Suprapubic skin (tissue), 4 donors: Measurements from ENCODE around the gene LYPD1. TPM values are rescaled to one million over a fixed set of nuclear protein-coding genes. Genes with fewer than 3 reads are reported as not detected.

ENCODE experiments used
- DNase-seq, 2 donors: peaks; one replicate each; pipeline ENCODE4 v3.0.0-alpha.2; 2019; ENCODE audit warnings: low spot score in 2 of 2
- H3K27ac ChIP-seq: fragments of 200-600 bp; sonication (generic); one replicate; pipeline ENCODE4 v1.5.1; 2019
- H3K27me3 ChIP-seq: fragments of 200-600 bp; sonication (generic); one replicate; pipeline ENCODE4 v1.5.1; 2019
- H3K36me3 ChIP-seq: fragments of 200-600 bp; sonication (generic); one replicate; pipeline ENCODE4 v1.5.1; 2019
- H3K4me1 ChIP-seq: fragments of 200-600 bp; sonication (generic); one replicate; pipeline ENCODE4 v1.5.1; 2019
- H3K4me3 ChIP-seq: fragments of 200-600 bp; sonication (generic); one replicate; pipeline ENCODE4 v1.5.1; 2019; ENCODE audit warnings: mild to moderate bottlenecking
- H3K9me3 ChIP-seq: fragments of 200-600 bp; sonication (generic); one replicate; pipeline ENCODE4 v1.5.1; 2019
- CTCF ChIP-seq, 2 donors: fragments of 200-600 bp in 1 of 2; fragments of 450-650 bp in 1 of 2; sonication (generic) in 1 of 2; IDR thresholded peaks; one replicate each; pipeline ENCODE4 v1.5.1; 2016 to 2019; ENCODE audit warnings: antibody characterized with exemption in 2 of 2, mild to moderate bottlenecking in 1 of 2, moderate library complexity in 1 of 2
- EP300 ChIP-seq: sonication (generic); formaldehyde crosslinking; IDR thresholded peaks from one replicate; pipeline ENCODE4 v1.6.1; 2017; ENCODE audit warnings: antibody characterized with exemption
- POLR2A ChIP-seq, 2 donors: fragments of 450-650 bp; IDR thresholded peaks; one replicate each; pipeline ENCODE4 v1.6.1; 2017; ENCODE audit warnings: antibody characterized with exemption in 2 of 2, mild to moderate bottlenecking in 2 of 2, moderate library complexity in 2 of 2
- POLR2AphosphoS5 ChIP-seq, 3 donors: sonication (generic); formaldehyde crosslinking; IDR thresholded peaks; one replicate each; pipeline ENCODE4 v1.6.1; 2017; ENCODE audit warnings: antibody characterized with exemption in 3 of 3
- WGBS: methylation state at CpG from one replicate; pipeline ENCODE4 v1.1.5; 2018; 5-methylcytosine and 5-hydroxymethylcytosine counted together
- total RNA-seq, 4 donors: library from RNA; depleted of rRNA; stranded (reverse); fragments of >200 nt; gene quantifications; one replicate each; pipeline ENCODE4 v1.1.0, GENCODE V29; 2016

Gene LYPD1
- total RNA-seq, 4 donors from 2014 or later: 0.34 TPM; not detected in 3

DNA sequence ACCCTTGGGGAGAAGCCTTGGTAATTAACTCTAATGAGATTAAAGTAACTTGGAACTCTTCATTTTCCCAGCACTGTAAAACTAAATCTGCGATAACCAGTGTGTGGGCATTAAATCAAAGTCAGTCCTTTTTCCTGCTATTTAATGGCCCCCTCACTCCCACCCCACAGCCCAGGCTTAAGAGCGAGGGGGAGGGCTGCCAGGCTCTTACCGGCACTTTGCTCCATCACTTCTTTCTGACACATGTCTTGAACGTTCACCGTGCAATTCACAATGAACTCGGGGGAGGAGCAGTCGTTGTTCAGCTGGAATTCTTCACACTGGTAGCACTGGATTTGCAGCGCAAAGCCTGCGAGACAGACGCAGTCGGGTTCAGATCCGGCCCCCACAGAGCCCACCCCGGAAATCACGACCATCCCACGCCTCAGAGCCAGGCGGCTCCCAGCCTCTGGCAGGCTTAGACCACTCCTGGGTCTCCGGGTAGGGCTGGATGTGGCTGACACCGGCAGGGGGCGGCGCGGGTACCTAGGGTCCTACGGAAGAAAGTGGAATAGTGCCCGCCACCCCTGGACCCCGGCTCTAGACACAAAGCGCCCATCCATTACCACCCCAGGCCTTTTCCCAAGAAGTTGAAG is 1.7 kb downstream of the LYPD1 start:
- Histone ChIP-seq H3K4me3 (peak overlapping the region; percentile 48), H3K36me3 (no peaks in the 10 kb centered on the region), H3K27ac (no peak overlapping the region), H3K27me3 (peaks cover 43% of the 10 kb centered on the region), H3K9me3 (no peaks in the 10 kb centered on the region), H3K4me1 (peaks cover 33% of the 10 kb centered on the region)
- DNase-seq: no peak
- TF ChIP-seq POLR2AphosphoS5 (IDR thresholded peaks at IDR 0.05) (no peak), CTCF (IDR thresholded peaks at IDR 0.05) (no peak), POLR2A (IDR thresholded peaks at IDR 0.05) (no peak), EP300 (no peak)
- 13% methylated on average over 14 of the region's 25 CpGs for WGBS

- TF ChIP-seq POLR2A (IDR thresholded peaks at IDR 0.05) (no peak), EP300 (no peak), CTCF (IDR thresholded peaks at IDR 0.05) (no peak), POLR2AphosphoS5 (IDR thresholded peaks at IDR 0.05) (no peak)
- Histone ChIP-seq H3K27me3 (peaks cover 43% of the 10 kb centered on the region), H3K4me3 (no peak overlapping the region), H3K36me3 (no peaks in the 10 kb centered on the region), H3K27ac (no peak overlapping the region), H3K9me3 (no peaks in the 10 kb centered on the region), H3K4me1 (peaks cover 33% of the 10 kb centered on the region)
- 36% methylated on average over 1 of the region's 1 CpG for WGBS
- DNase-seq: no peak
Observed at GRCh38 chr2:132667706-132668105, 2.3 kb downstream of the LYPD1 start.

- TF ChIP-seq EP300 (no peak), POLR2A (IDR thresholded peaks at IDR 0.05) (no peak), CTCF (IDR thresholded peaks at IDR 0.05) (no peak), POLR2AphosphoS5 (IDR thresholded peaks at IDR 0.05) (no peak)
- 83% methylated on average over 4 of the region's 4 CpGs for WGBS
- peaks cover 34% of the 10 kb centered on the region for H3K27me3 ChIP-seq
- peaks cover 23% of the 10 kb centered on the region for H3K4me1 ChIP-seq
- no peaks in the 10 kb centered on the region for H3K9me3 ChIP-seq
- no peak overlapping the region for H3K27ac ChIP-seq
- no peak overlapping the region for H3K4me3 ChIP-seq
- DNase-seq: no peak
- no peaks in the 10 kb centered on the region for H3K36me3 ChIP-seq
Observed at GRCh38 chr2:132665401-132666140, 4.4 kb downstream of the LYPD1 start.

- no peak overlapping the region for H3K27ac ChIP-seq
- no peaks in the 10 kb centered on the region for H3K9me3 ChIP-seq
- TF ChIP-seq POLR2A (IDR thresholded peaks at IDR 0.05) (no peak), EP300 (no peak), CTCF (IDR thresholded peaks at IDR 0.05) (no peak), POLR2AphosphoS5 (IDR thresholded peaks at IDR 0.05) (no peak)
- H3K4me1 ChIP-seq: peaks cover 8% of the 10 kb centered on the region
- H3K27me3 ChIP-seq: peaks cover 19% of the 10 kb centered on the region
- DNase-seq: no peak
- no peaks in the 10 kb centered on the region for H3K36me3 ChIP-seq
- 75% methylated on average over 2 of the region's 2 CpGs for WGBS
- no peak overlapping the region for H3K4me3 ChIP-seq
Observed at GRCh38 chr2:132664096-132664495, 5.9 kb downstream of the LYPD1 start.

GRCh38 chr2:132662732-132663131 is 7.3 kb downstream of the LYPD1 start:
- WGBS: 76% methylated on average over 3 of the region's 3 CpGs
- no peaks in the 10 kb centered on the region for H3K4me1 ChIP-seq
- DNase-seq: no peak
- no peaks in the 10 kb centered on the region for H3K9me3 ChIP-seq
- TF ChIP-seq EP300: no peak
- TF ChIP-seq POLR2A (IDR thresholded peaks at IDR 0.05): no peak
- TF ChIP-seq CTCF (IDR thresholded peaks at IDR 0.05): no peak
- TF ChIP-seq POLR2AphosphoS5 (IDR thresholded peaks at IDR 0.05): no peak
- peaks cover 6% of the 10 kb centered on the region for H3K27me3 ChIP-seq
- no peak overlapping the region for H3K4me3 ChIP-seq
- H3K27ac ChIP-seq: no peak overlapping the region
- H3K36me3 ChIP-seq: no peaks in the 10 kb centered on the region
